ENCODE measurements around the gene PCARE.
A peak's percentile ranks its signal among the peaks of the same experiment; 100 is the strongest.

The PCARE gene

DNA sequence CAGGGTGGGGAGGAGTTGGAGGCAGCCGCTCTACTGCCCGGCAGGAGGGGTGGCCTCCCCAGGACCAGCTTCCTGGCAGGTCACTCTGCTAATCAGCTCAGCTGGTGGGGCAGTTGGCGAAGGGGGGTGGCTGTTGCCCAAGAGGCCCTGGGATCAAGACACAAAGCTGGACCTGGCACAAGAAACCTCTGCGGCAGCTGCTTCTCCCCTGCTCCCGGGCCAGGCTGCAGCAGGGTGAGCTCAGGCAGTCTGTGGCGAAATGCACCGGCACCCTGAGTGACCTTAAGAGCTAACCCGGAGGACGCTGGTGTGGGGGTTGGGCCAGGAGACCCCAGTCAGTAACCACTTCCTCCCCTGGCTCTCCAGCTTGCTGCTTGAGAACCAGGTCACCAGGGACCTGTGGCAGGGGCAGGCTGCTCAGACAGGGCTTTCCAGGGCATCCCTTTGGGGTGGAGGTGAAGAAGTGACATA lies 62.1 kb downstream of the PCARE start:
- Histone ChIP-seq H3K27ac (replicated peaks) (peak overlapping the region; percentile 5; the same call in 1 of the 2 replicates), H3K27me3 (ENCODE audit: insufficient read depth, poor library complexity, severe bottlenecking) (no peaks in the 10 kb centered on the region), H3K4me3 (replicated peaks; ENCODE audit: insufficient read depth, low read length) (no peak overlapping the region)
- peak; percentile 76 to 79 for DNase-seq (ENCODE audit: low read depth in 1 of 2, low spot score in 1 of 2)
- TF ChIP-seq GABPA (IDR thresholded peaks at IDR 0.05; ENCODE audit: low read depth) (no peak), SPI1 (IDR thresholded peaks at IDR 0.05; ENCODE audit: borderline replicate concordance, low read depth) (peak; percentile 62; the same call in 1 of the 2 replicates)

Measured in HL-60 (cell line).